OCI-M1 (cell line): ENCODE data around the gene SDC1.
A peak's percentile ranks its signal among the peaks of the same experiment; 100 is the strongest.
"Not testable (repeated sequence)": the region's sequence is repeated elsewhere in the genome, so short reads cannot be mapped to it uniquely, and the experiment has no call there.

Source experiments
- DNase-seq: peaks from one replicate; lab custom pipeline; 2025; lab: John Stamatoyannopoulos, UW

SDC1 gene

DNA sequence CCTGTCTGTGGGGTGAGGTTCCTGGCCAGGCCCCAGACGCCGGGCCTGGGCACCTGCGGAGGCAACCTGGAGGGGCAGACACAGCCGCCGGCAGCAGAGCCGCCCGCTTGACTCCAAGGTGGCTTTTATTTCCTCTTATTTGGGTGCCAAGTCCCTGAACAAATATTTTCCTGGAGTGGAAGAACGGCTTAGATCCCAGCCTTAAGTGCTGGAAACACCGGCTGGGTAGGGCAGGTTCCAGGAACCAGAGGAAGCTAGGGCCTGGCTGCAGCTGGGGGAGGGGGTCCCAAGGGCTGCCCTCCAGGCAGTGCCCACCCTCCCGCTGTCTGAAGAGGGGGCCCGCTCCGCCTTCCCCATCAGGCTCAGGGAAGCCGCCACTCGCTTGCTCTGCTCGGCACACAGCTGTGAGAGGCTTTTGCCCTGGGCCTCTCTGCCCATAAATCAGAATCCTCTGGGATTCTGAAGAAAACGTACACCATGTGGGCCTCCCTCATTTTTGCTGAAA lies 28.2 kb downstream of the SDC1 start:
- DNase-seq: no peak

DNA sequence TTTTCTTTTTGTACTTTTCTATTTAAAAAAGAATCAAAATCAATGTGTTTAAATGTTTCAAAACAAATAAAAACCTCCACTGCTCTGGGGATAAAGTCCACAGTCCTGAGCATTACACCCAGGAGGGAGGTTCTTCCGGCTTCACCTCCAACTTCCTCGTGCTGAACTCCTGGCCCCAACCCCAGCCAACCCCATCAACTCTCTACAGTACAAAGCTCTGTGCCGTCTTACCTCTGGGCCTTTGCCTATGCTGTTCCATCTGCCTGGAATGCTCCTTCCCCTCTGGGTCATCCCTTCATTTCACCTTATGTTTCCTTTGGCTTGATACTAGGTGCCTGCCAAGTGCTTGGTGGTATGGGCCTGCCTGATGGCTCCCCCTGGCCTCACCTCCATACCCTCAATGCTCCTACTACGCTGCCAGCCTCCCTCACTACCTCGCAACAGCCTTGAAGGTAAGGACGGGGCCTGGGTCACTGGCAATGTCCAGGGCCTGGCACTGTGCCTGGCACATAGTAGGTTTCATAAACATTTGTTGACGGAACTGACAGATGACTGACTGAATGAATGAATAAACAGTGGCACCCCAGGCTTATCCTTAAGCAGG lies 28.8 kb downstream of the SDC1 start:
- DNase-seq: no peak

DNA sequence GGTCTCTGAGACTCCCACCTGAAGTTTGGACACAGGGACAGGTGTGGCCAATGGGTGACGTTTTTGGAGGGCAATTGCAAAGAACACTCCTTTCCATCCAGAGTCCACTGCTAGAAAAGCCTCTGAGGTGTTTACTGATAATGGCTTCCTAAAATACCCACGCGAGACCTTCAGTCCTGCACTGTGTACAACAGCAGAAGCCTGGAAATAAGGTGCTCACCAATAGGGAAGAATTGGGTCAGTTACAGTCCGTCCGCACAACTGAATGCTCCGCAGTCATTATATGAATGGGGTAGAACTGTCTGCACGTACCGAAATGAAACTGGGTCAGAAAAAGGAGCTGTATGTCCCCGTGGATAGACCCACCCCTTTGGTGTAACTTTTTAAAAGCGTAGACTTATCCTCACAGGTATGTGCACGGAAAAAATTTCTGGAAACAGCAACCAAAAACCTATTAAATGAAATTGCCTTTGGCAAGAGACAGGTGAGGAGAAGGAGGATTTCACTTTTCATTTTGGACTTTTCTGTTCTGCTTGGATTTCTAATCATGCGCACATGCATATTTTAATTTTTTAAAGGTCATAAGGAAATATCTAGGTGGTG lies 29.4 kb downstream of the SDC1 start:
- DNase-seq: no peak

DNA sequence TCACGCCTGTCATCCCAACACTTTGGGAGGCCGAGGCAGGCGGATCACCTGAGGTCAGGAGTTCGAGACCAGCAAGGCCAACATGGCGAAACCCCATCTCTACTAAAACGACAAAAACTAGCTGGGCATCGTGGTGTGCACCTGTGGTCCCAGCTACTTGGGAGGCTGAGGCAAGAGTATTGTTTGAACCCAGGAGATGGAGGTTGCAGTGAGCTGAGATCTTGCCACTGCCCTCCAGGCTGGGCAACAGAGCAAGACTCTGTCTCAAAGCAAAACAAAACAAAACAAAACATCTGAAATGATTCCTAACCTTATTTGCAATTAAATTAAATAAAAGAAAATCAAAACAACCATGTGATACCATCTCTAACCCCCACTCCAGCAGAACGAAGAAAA lies 29.9 kb downstream of the SDC1 start:
- DNase-seq: not testable (repeated sequence)

DNA sequence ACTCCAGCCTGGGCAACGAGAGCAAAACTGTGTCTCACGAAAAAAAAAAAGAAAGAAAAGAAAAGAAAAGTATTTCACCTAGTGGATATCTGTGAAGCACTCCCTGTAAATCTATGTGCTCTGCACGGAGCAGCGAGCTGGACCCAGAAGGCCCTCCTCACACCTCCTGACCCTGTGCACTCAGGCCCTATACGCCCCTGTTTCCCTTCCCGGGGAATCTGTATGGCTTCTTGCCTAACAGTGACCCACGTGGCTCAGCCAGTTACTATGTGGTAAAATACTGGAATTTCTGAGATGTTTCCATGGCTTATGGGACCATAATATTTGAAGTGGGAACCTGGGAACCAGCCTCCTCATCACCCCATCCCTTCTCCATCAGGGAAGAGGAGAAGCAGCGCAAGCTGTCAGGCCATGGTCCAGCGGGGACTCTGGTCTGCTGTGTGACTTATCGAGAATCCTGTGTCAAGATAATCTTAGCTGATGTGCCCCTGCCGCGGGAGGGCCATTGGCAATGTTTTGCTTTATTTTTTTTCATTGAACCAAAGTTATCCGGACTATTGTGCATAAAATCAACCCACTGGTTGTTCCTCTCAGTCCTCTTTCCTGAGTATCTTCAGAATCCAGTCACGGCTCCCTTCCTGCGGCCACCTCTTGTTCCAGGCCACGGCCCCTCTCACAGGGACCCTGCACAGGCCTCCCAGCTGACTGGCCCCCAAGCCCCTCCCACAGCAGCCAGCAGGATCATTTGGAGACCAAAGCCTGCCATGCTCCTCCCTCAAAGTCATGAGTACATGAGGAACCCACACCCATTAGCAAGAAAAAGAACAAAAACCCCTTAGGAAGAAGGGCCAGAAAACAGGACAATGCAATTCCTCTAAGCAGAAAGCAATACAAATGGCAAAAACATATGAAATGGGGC lies 30.6 kb downstream of the SDC1 start:
- no peak for DNase-seq

GRCh38 chr2:20193185-20193584 lies 31.7 kb downstream of the SDC1 start:
- no peak for DNase-seq

DNA sequence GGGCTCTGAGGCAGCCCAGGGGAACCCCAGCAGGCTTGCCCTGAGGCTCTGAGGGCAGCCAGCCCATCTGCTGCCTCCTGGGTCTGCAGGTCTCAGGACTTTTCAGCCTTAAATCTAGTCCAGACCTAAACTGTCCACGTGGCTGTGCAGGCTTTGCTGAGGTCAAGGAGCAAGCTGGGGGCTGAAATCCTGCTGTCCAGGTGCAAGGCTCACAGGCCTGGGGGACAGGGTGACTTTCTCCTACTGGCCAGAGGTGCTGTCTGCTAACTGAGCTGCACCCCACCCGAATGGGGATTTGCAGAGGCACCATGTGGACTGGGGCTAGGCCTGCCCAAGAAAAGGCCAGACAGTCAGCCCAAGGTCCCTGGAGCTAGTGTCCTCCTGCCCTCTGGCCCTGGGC lies 32.1 kb downstream of the SDC1 start:
- no peak for DNase-seq

- DNase-seq: no peak
These were observed 33.0 kb downstream of the SDC1 start for GRCh38 chr2:20191714-20192569.

GRCh38 chr2:20190876-20191713 lies 33.8 kb downstream of the SDC1 start:
- peak; percentile 16 for DNase-seq

DNA sequence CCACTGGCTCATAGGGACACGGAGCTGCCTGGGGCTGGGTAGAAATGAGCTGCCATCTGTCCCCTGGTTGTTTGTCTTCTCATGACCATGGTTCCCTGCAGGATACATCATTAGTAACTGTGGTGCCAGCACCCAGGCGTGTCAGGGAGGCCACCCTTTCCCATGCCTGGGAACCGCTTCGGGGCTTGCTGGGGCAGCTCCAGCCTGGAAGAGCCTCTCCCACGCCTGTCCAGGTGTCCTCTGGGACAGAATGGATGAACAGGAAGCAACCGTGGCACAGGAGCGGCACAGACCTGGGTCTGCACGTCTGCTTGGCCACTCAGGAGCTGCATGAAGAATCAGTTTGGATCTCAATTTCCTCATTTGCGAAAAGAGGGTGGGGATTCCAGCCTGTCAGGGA lies 34.8 kb downstream of the SDC1 start:
- no peak for DNase-seq

DNA sequence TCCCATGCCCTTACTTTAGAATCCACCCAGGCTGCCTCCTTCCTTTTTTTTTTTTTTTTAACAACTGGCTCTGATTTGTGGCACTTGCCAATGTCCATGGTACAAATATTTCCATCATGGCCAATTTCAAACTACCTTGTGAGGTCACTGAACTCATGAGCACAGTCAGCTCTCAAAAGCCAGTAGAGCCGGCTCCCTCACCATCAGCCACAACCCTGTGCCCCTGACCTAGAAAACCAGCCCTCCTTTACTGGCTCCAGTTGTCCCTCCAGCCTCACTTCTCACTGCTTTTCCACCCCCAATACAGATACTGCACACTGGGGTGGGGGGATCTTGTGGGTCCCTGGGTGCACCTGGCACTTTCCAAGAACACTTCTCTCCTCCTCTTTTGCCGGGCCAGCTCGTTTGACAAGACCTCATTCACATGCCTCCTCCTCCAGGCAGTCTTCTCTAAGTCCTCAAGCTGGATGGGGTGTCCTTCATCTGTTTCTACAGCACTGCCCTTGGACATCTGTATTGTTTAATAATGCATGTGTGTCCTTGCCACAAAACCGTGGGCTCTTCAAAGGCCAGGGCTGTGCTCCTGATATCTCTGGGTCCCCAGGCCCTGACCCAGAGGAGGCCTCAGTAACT lies 35.5 kb downstream of the SDC1 start:
- no peak for DNase-seq

GRCh38 chr2:20188851-20189250 lies 36.1 kb downstream of the SDC1 start:
- no peak for DNase-seq

- DNase-seq: no peak
These were observed 36.7 kb downstream of the SDC1 start for GRCh38 chr2:20188201-20188600.

- DNase-seq: no peak
These were observed 37.6 kb downstream of the SDC1 start for GRCh38 chr2:20187331-20187730.

GRCh38 chr2:20186855-20187187 lies 38.1 kb downstream of the SDC1 start:
- peak; percentile 30 for DNase-seq

GRCh38 chr2:20186078-20186854 lies 38.7 kb downstream of the SDC1 start:
- DNase-seq: peak; percentile 90

DNA sequence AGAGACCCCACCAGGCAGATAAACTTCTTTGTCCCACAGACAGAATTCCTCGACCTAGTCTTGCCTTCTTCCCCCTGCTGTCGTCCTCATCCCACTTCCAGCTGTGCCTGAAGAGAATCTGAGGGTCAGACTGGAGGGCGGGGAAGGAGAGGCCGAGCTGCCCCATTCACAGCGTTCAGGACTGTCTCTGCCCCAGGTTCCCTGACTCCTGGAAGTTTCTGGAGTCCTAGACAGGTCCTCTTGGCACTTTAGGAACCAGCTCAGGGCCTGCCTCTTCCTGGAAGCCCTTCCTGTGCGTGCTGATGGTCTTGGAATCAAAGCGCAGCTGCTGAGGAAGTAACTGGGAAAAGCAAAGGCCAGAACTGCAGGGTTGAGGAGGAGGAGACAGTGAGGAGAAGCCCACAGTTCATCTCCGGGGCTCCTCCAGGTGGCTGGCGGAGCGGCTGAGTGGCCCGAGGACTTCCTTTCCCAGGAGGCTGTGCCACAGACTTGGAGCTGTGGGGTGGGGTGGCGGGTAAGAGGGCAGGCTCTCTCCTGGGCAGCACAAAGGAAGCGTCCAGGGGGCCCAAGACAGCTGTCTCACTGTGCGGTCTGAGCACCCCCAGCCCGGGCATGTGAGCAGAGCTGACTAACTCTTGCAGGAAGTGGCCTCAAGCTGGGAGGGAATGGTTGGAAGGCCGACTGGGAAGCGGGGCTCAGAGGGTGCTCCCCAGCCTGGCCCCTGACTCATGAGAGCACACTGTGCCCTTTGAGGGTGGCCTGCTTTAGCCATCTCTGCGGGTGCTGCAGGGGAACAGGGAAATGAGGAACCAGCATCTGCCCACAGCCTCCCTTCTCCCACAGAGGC lies 39.5 kb downstream of the SDC1 start:
- no peak for DNase-seq

DNA sequence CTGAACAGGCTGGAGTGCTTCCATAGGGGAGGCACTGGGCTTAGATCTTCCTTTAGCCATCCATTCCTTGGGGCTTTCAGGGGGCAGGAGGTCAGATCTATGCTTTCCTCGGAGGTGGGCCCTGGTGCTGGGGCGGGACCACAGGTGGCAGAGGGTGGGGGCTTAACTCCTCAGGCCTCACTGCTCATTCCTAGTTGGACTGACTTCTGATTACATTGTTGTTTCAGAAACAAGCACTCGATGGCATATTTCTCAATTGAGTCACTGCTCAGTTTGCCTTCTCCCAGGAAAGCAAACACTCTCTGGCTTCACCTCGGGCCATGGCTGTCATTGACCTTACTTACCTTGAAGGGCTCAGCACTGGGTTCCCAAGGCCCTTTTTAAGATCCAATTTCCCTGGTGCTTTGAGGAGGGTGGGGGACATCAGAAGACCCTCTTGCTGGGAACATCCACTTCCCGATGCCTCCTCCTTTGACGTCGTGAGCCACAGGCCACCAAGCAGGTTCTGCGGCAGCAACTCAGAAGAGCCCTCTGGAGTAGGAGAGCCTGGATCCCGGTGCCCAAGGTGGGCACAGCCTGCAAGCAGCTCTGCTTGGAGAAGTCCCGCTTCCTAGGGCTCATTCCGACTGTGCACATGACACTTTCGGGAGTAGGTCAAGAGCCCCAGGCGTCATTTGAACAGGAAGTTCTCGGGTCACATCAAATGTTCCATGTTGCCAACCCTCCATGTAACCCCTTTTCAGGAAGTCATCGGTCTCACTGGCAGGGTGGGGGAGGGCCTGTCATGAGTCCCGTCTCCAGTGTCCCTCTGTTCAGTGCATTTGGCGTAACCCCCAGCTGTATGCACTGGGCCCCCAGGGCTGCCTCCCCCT lies 40.6 kb downstream of the SDC1 start:
- no peak for DNase-seq
